ENCODE data around the gene SAMD8.

DNA sequence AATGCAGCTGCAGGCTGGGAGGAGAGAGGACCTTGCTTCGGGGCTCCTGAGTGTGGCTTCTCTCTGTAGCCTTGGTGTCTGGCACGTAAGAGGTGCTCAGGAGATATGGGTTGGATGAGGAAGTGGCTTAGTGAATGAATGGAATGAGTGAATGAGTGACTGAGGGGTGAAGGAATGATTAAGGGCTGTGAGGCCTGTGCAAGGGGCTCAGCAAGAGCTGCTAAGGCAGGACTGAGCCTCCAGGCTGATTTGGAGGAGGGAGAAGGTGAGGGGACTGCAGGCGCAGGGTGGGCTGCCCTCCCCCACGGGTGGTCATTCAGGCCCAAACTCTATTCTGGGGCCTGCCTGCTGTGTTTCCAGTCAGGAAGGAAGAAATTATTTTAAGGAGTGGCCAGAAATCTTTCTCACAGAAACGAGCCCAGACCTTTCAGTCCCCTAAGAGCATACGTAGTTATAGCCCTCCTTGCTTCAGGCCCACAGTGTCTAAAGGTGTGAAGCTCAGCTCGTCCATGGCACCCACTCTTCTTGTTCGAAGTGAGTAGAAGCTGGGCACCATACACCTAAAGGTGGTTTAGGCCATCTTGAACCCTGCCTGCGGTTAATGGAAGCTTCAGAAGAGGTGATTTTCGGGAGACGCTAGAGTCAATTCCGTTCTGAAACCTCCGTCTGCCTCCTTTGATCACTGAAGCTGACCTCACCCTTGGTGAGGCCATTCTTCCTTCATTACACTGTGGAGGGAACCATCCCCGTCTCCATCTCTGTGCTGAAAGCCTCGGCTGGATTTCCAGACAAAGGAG lies 49.5 kb upstream of the SAMD8 start:
- TF ChIP-seq, protein P1, sequence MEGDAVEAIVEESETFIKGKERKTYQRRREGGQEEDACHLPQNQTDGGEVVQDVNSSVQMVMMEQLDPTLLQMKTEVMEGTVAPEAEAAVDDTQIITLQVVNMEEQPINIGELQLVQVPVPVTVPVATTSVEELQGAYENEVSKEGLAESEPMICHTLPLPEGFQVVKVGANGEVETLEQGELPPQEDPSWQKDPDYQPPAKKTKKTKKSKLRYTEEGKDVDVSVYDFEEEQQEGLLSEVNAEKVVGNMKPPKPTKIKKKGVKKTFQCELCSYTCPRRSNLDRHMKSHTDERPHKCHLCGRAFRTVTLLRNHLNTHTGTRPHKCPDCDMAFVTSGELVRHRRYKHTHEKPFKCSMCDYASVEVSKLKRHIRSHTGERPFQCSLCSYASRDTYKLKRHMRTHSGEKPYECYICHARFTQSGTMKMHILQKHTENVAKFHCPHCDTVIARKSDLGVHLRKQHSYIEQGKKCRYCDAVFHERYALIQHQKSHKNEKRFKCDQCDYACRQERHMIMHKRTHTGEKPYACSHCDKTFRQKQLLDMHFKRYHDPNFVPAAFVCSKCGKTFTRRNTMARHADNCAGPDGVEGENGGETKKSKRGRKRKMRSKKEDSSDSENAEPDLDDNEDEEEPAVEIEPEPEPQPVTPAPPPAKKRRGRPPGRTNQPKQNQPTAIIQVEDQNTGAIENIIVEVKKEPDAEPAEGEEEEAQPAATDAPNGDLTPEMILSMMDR (IDR thresholded peaks at IDR 0.05): no peak
- no peak for TF ChIP-seq EZH2 (IDR thresholded peaks at IDR 0.05; ENCODE audit: borderline replicate concordance, insufficient read depth, low read depth, low read length, poor library complexity, severe bottlenecking)

Measured in B cell (primary cell).